Measurements from ENCODE around the gene ZHX3.

- TF ChIP-seq EP300 (IDR thresholded peaks at IDR 0.05) (no peak), CTCF (IDR thresholded peaks at IDR 0.05) (no peak), POLR2A (IDR thresholded peaks at IDR 0.05) (no peak)
These were observed 42.2 kb downstream of the ZHX3 start for GRCh38 chr20:41275301-41275731.
